HG03469 (cell line): ENCODE measurements around the gene NFKBIA.
"Not testable (repeated sequence)": the region's sequence is repeated elsewhere in the genome, so short reads cannot be mapped to it uniquely, and the experiment has no call there.

Source experiments
- ATAC-seq: cut with Tn5 transposase; IDR thresholded peaks from one replicate; pipeline ENCODE4 v1.9.1; 2021; ENCODE audit warnings: mild to moderate bottlenecking, moderate library complexity, moderate number of reproducible peaks; ENCODE audit not compliant: unreplicated experiment

The NFKBIA gene

GRCh38 chr14:35392103-35392502, 12.4 kb downstream of the NFKBIA start:
- no peak for ATAC-seq

GRCh38 chr14:35391388-35391710, 13.2 kb downstream of the NFKBIA start:
- ATAC-seq: no peak

- peak; percentile 77 for ATAC-seq
Measured at GRCh38 chr14:35390577-35391387, 13.8 kb downstream of the NFKBIA start.

GRCh38 chr14:35389315-35389667, 15.3 kb downstream of the NFKBIA start:
- no peak for ATAC-seq

GRCh38 chr14:35388656-35389314, 15.8 kb downstream of the NFKBIA start:
- ATAC-seq: no peak

GRCh38 chr14:35387713-35388579, 16.6 kb downstream of the NFKBIA start:
- no peak for ATAC-seq

- ATAC-seq: no peak
Measured at GRCh38 chr14:35387219-35387618, 17.3 kb downstream of the NFKBIA start.

- ATAC-seq: no peak
Measured at GRCh38 chr14:35386673-35387125, 17.9 kb downstream of the NFKBIA start.

GRCh38 chr14:35385042-35385839, 19.3 kb downstream of the NFKBIA start:
- no peak for ATAC-seq

- ATAC-seq: no peak
Measured at GRCh38 chr14:35384455-35385041, 20.0 kb downstream of the NFKBIA start.

- ATAC-seq: no peak
Measured at GRCh38 chr14:35383569-35384454, 20.7 kb downstream of the NFKBIA start.

GRCh38 chr14:35380794-35381193, 23.8 kb downstream of the NFKBIA start:
- no peak for ATAC-seq

GRCh38 chr14:35379234-35379933, 25.2 kb downstream of the NFKBIA start:
- not testable (repeated sequence) for ATAC-seq

- ATAC-seq: no peak
Measured at GRCh38 chr14:35378425-35379233, 25.9 kb downstream of the NFKBIA start.

- no peak for ATAC-seq
Measured at GRCh38 chr14:35375558-35376025, 29.0 kb downstream of the NFKBIA start.

- no peak for ATAC-seq
Measured at GRCh38 chr14:35374263-35374712, 30.3 kb downstream of the NFKBIA start.

- not testable (repeated sequence) for ATAC-seq
Measured at GRCh38 chr14:35373208-35373607, 31.3 kb downstream of the NFKBIA start.

- no peak for ATAC-seq
Measured at GRCh38 chr14:35370969-35371368, 33.6 kb downstream of the NFKBIA start.
